ENCODE data around the gene TIMM50. TPM values are rescaled to one million over a fixed set of nuclear protein-coding genes. Genes with fewer than 3 reads are reported as not detected.
A peak's percentile ranks its signal among the peaks of the same experiment; 100 is the strongest.
"Not testable (repeated sequence)": the region's sequence is repeated elsewhere in the genome, so short reads cannot be mapped to it uniquely, and the experiment has no call there.

TIMM50 gene
- total and polyA plus RNA-seq, 7 donors: 70.5 to 189 (median 86.1) TPM

GRCh38 chr19:39473443-39473960, 7.1 kb upstream of the TIMM50 start:
- no peaks in the 10 kb centered on the region for H3K27me3 ChIP-seq (ENCODE audit: insufficient read depth in 3 of 3, low read length in 2 of 3)
- ATAC-seq (no peak), DNase-seq (peak in 1 of 2 donors; percentile 39)
- H3K4me1 ChIP-seq: no peaks in the 10 kb centered on the region
- H3K4me3 ChIP-seq: no peak overlapping the region
- no peak overlapping the region for H3K27ac ChIP-seq
- peaks cover 12 to 89% of the 10 kb centered on the region in 2 donors for H3K36me3 ChIP-seq (ENCODE audit: insufficient read depth in 1 of 2, low read depth in 1 of 2)
- intact Hi-C loops (cut with DNase I): no loop called here
- WGBS, 3 donors: 83 to 90% (median 83%) methylated on average over 10 to 11 of the region's 11 CpGs
- H3K9me3 ChIP-seq: no peaks in the 10 kb centered on the region
- no peak for TF ChIP-seq CTCF (IDR thresholded peaks at IDR 0.05)

- no peak overlapping the region for H3K27ac ChIP-seq
- DNase-seq (peak; percentile 62 to 82), ATAC-seq (peak; percentile 61 to 85 (median 72))
- peak; percentile 60 for TF ChIP-seq CTCF (IDR thresholded peaks at IDR 0.05)
- intact Hi-C loops (cut with DNase I): loop anchor here (1.0 to 2.0 kb wide), 2 partner anchors 58 to 59 kb away; partner anchors contain the start of gene EID2B (in 2 of the 2)
- no peak overlapping the region for H3K4me3 ChIP-seq
- H3K4me1 ChIP-seq: no peaks in the 10 kb centered on the region
- H3K27me3 ChIP-seq (ENCODE audit: insufficient read depth in 3 of 3, low read length in 2 of 3): no peaks in the 10 kb centered on the region
- peaks cover 12 to 82% of the 10 kb centered on the region in 2 donors for H3K36me3 ChIP-seq (ENCODE audit: insufficient read depth in 1 of 2, low read depth in 1 of 2)
- WGBS, 3 donors: 43 to 57% (median 48%) methylated on average over 9 of the region's 9 CpGs
- H3K9me3 ChIP-seq: no peaks in the 10 kb centered on the region
Observed at GRCh38 chr19:39474139-39474620, 6.5 kb upstream of the TIMM50 start.

- H3K27ac ChIP-seq: no peak overlapping the region
- peaks cover 9 to 66% of the 10 kb centered on the region in 2 donors for H3K36me3 ChIP-seq (ENCODE audit: insufficient read depth in 1 of 2, low read depth in 1 of 2)
- H3K4me3 ChIP-seq: no peak overlapping the region
Observed at GRCh38 chr19:39475748-39476147, 4.9 kb upstream of the TIMM50 start.

GRCh38 chr19:39479319-39479801, 1.3 kb upstream of the TIMM50 start:
- H3K4me1 ChIP-seq: peaks cover 10% of the 10 kb centered on the region
- intact Hi-C loops (cut with DNase I); H3K4me3 ChIP-seq; H3K27me3 ChIP-seq (ENCODE audit: insufficient read depth in 3 of 3, low read length in 2 of 3); DNase-seq; H3K27ac ChIP-seq; H3K9me3 ChIP-seq; ATAC-seq: not testable (repeated sequence)
- peaks cover 0 to 48% of the 10 kb centered on the region in 2 donors for H3K36me3 ChIP-seq (ENCODE audit: insufficient read depth in 1 of 2, low read depth in 1 of 2)
- whole genome bisulfite sequencing, 3 donors: 79 to 85% (median 81%) methylated on average over 11 of the region's 11 CpGs

More at GRCh38 chr19:39475748-39476147, 4.9 kb upstream of the TIMM50 start:
- no peak for TF ChIP-seq CTCF (IDR thresholded peaks at IDR 0.05)
- peaks cover 3% of the 10 kb centered on the region for H3K4me1 ChIP-seq
- no peaks in the 10 kb centered on the region for H3K27me3 ChIP-seq (ENCODE audit: insufficient read depth in 3 of 3, low read length in 2 of 3)
- H3K9me3 ChIP-seq: no peaks in the 10 kb centered on the region
- 95 to 100% (median 100%) methylated on average over 2 of the region's 2 CpGs for WGBS, 3 donors
- ATAC-seq (no peak), DNase-seq (peak in 1 of 2 donors; percentile 32)
- intact Hi-C loops (cut with DNase I): loop anchor here in 1 of 2 donors (2.0 kb wide), 1 partner anchor 57 kb away; the partner anchor contains the start of gene EID2B

DNA sequence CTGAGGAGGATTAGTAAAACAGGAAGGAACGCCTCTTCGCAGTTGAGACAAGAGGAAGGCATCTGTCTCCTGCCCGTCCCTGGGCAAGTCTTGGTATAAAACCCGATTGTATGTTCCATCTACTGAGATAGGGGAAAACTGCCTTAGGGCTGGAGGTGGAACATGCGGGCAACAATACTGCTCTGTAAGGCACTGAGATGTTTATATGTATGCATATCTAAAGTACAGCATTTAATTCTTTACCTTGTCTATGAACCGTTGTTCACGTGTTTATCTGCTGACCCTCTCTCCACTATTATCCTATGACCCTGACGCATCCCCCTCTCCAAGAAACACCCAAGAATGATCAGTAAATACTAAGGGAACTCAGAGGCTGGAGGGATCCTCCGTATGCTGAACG, 722 bp upstream of the TIMM50 start:
- ATAC-seq (no peak), DNase-seq (no peak)
- H3K36me3 ChIP-seq (ENCODE audit: insufficient read depth in 1 of 2, low read depth in 1 of 2): peaks cover 0 to 48% of the 10 kb centered on the region in 2 donors
- H3K27ac ChIP-seq: peak overlapping the region; percentile 95
- H3K9me3 ChIP-seq: no peaks in the 10 kb centered on the region
- H3K27me3 ChIP-seq (ENCODE audit: insufficient read depth in 3 of 3, low read length in 2 of 3): no peaks in the 10 kb centered on the region
- TF ChIP-seq CTCF (IDR thresholded peaks at IDR 0.05): no peak
- 52 to 65% (median 53%) methylated on average over 10 of the region's 10 CpGs for WGBS, 3 donors
- intact Hi-C loops (cut with DNase I): no loop called here
- H3K4me3 ChIP-seq: peak overlapping the region; percentile 97
- peaks cover 10% of the 10 kb centered on the region for H3K4me1 ChIP-seq
